ENCODE data around the gene DPP10. TPM values are rescaled to one million over a fixed set of nuclear protein-coding genes. Genes with fewer than 3 reads are reported as not detected.

DPP10 gene
- total and polyA plus RNA-seq, 10 of the 15 experiments (the other 5 are each of a cell fraction or from before 2014, with no cell fraction given) = not detected

DNA sequence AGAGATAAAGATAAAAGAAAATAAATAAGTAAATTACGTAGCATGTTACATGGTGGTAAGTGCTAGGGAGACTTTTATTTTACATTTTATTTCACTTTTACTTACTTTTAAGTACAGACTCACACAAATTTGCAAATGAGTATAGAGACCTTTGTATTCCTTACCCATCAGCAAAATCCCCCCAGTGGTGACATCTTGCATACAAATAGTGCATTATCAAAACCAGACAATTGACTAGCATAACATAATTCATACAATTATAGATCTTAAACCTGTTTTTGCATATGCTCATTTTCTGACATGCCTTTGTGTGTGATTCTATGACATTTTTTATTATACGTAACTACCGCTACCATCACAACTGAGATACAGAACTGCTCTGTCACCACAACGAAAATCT lies 1099.4 kb downstream of the DPP10 start:
- Histone ChIP-seq H3K4me2 (ENCODE audit: control insufficient read depth, insufficient read depth) (no peak overlapping the region), H3K9me3 (replicated peaks; ENCODE audit: control insufficient read depth, insufficient read depth, low read length) (no peaks in the 10 kb centered on the region), H3K9ac (ENCODE audit: control insufficient read depth, insufficient read depth, low read length) (no peak overlapping the region), H2AFZ (ENCODE audit: control insufficient read depth, low read depth, low read length) (no peak overlapping the region), H3K4me1 (ENCODE audit: control insufficient read depth, insufficient read depth, low read length) (no peaks in the 10 kb centered on the region), H3K36me3 (ENCODE audit: control insufficient read depth in 2 of 2, insufficient read depth in 2 of 2, low read length in 1 of 2) (no peaks in the 10 kb centered on the region), H3K4me3 (no peak overlapping the region), H3K27ac (ENCODE audit: control insufficient read depth, insufficient read depth) (no peak overlapping the region), H4K20me1 (ENCODE audit: control insufficient read depth, insufficient read depth) (no peaks in the 10 kb centered on the region), H3K79me2 (ENCODE audit: control insufficient read depth, insufficient read depth, low read length) (no peaks in the 10 kb centered on the region), H3K27me3 (replicated peaks in 1 of 2; ENCODE audit: control insufficient read depth in 2 of 2, insufficient read depth in 2 of 2, low read length in 1 of 2) (no peaks in the 10 kb centered on the region)
- in situ Hi-C loops (cut with MboI) = no loop called here
- ATAC-seq (no peak), FAIRE-seq (no peak), DNase-seq (ENCODE audit: low read depth, low spot score) (no peak)
- TF ChIP-seq, protein P1, sequence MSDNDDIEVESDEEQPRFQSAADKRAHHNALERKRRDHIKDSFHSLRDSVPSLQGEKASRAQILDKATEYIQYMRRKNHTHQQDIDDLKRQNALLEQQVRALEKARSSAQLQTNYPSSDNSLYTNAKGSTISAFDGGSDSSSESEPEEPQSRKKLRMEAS (IDR thresholded peaks at IDR 0.05; ENCODE audit: low read depth, low read length) = no peak
- no peak for TF ChIP-seq PML (IDR thresholded peaks at IDR 0.05; ENCODE audit: low read length)
- TF ChIP-seq, protein P2, sequence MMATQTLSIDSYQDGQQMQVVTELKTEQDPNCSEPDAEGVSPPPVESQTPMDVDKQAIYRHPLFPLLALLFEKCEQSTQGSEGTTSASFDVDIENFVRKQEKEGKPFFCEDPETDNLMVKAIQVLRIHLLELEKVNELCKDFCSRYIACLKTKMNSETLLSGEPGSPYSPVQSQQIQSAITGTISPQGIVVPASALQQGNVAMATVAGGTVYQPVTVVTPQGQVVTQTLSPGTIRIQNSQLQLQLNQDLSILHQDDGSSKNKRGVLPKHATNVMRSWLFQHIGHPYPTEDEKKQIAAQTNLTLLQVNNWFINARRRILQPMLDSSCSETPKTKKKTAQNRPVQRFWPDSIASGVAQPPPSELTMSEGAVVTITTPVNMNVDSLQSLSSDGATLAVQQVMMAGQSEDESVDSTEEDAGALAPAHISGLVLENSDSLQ (IDR thresholded peaks at IDR 0.05) = no peak
- TF ChIP-seq NR2C1 (IDR thresholded peaks at IDR 0.05) = no peak
- no peak for TF ChIP-seq HDGF (IDR thresholded peaks at IDR 0.05)
- no peak for TF ChIP-seq ZBED1 (IDR thresholded peaks at IDR 0.05; ENCODE audit: borderline replicate concordance)
- no peak for TF ChIP-seq JUND (IDR thresholded peaks at IDR 0.05; ENCODE audit: low read depth, low read length)
- TF ChIP-seq PAX5 (IDR thresholded peaks at IDR 0.05; ENCODE audit: borderline replicate concordance, low read depth, low read length) = no peak
- TF ChIP-seq NBN (IDR thresholded peaks at IDR 0.05) = no peak
- TF ChIP-seq TBL1XR1 (IDR thresholded peaks at IDR 0.05; ENCODE audit: low read depth, low read length) = no peak
- TF ChIP-seq HDAC2 (IDR thresholded peaks at IDR 0.05) = no peak
- no peak for TF ChIP-seq MTA2 (IDR thresholded peaks at IDR 0.05; ENCODE audit: low read depth)
- WGBS (ENCODE audit: insufficient coverage, insufficient replicate concordance, low lambda C conversion rate, missing lambda C conversion rate) = 26% methylated on average over 4 of the region's 4 CpGs
- BruUV-seq (replicated peaks) = no TSS peak
- ChIA-PET CTCF (no interaction called here), SMC1A (ENCODE audit: uncharacterized antibody, unreplicated experiment) (interaction anchor here (0.7 kb wide), 1 partner anchor 8 kb away, joined by 3 read pairs; no protein-coding TSS in a partner anchor), RAD21 (ENCODE audit: unreplicated experiment) (no interaction called here), POLR2A (no interaction called here)
- intact Hi-C loops (cut with micrococcal nuclease; ENCODE audit: unreplicated experiment) = no loop called here

Data from GM12878 (cell line).